ENCODE measurements around the gene CCDC3.

- TF ChIP-seq EZH2phosphoT487 (IDR thresholded peaks at IDR 0.05; ENCODE audit: borderline replicate concordance, low read length) (no peak), CTCF (conservative IDR thresholded peaks at IDR 0.05; ENCODE audit: low read depth, low read length) (no peak), EZH2 (IDR thresholded peaks at IDR 0.05; ENCODE audit: low read length, unreplicated experiment) (no peak)
Observed at GRCh38 chr10:12971001-12971788, 30.3 kb downstream of the CCDC3 start.
